Measurements from ENCODE around the gene PILRA. TPM values are rescaled to one million over a fixed set of nuclear protein-coding genes. Genes with fewer than 3 reads are reported as not detected.
A peak's percentile ranks its signal among the peaks of the same experiment; 100 is the strongest.

The PILRA gene
- total and polyA plus RNA-seq, 2 of the 13 experiments (the other 11 are each of a cell fraction or from before 2014, with no cell fraction given): 0.13 to 1.3 TPM

DNA sequence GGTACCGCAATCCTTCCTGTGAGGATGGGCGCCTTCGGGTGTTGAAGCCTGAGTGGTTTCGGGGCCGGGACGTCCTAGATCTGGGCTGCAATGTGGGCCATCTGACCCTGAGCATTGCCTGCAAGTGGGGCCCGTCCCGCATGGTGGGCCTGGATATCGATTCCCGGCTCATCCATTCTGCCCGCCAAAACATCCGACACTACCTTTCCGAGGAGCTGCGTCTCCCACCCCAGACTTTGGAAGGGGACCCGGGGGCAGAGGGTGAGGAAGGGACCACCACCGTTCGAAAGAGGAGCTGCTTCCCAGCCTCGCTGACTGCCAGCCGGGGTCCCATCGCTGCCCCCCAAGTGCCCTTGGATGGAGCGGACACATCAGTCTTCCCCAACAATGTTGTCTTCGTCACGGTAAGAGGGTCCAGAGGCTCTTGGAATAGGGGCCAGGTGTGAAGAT lies 58.0 kb downstream of the PILRA start:
- Histone ChIP-seq H3K4me2 (ENCODE audit: low read depth, low read length) (peak overlapping the region; percentile 94), H3K4me1 (ENCODE audit: insufficient read depth, low read length) (peaks cover 56% of the 10 kb centered on the region), H3K9me3 (ENCODE audit: low read length) (no peaks in the 10 kb centered on the region), H3K9ac (ENCODE audit: insufficient read depth, low read depth, low read length) (peak overlapping the region; percentile 98; the same call in 1 of the 2 replicates), H3K79me2 (ENCODE audit: insufficient read depth, low read length) (peaks cover 37% of the 10 kb centered on the region), H3K36me3 (replicated peaks in 1 of 2; ENCODE audit: control insufficient read depth in 1 of 2, insufficient read depth in 2 of 2, low read length in 2 of 2) (peaks cover 5 to 30% of the 10 kb centered on the region in 2 experiments), H4K20me1 (ENCODE audit: insufficient read depth, low read length) (no peaks in the 10 kb centered on the region; the same call in 1 of the 2 replicates), H3K4me3 (replicated peaks in 1 of 3; ENCODE audit: insufficient read depth in 1 of 3, low read depth in 2 of 3, low read length in 3 of 3) (peak overlapping the region; percentile 75 to 87 (median 83); a peak in 3 of 6 replicates), H3K27me3 (ENCODE audit: control insufficient read depth in 1 of 2, insufficient read depth in 2 of 2, low read length in 2 of 2) (no peaks in the 10 kb centered on the region; a peak in 1 of 5 replicates), H3K27ac (ENCODE audit: extremely low read length, insufficient read depth, low read length) (peak overlapping the region; percentile 36), H2AFZ (ENCODE audit: low read length) (no peak overlapping the region)
- intact Hi-C loops (cut with micrococcal nuclease; ENCODE audit: unreplicated experiment) (no loop called here), in situ Hi-C loops (cut with HindIII; ENCODE audit: extremely low pct_ligation_motif_present, low pct_unique_long_range_greater_than_20kb) (no loop called here)
- BruUV-seq (replicated peaks): no TSS peak
- CTCF ChIA-PET (ENCODE audit: low intra/inter-chr PET ratio, low total read pairs): no interaction called here
- no peak for DNase-seq (ENCODE audit: low spot score)
- POLR2A ChIA-PET: interaction anchor here (0.8 to 4.8 kb wide), 2 partner anchors 8 to 14 kb away, joined by 6 to 199 read pairs; no protein-coding TSS in a partner anchor
- WGBS (ENCODE audit: low lambda C conversion rate): 93% methylated on average over 7 of the region's 23 CpGs
- no peak for ATAC-seq
- TF ChIP-seq ZNF605 (CRISPR knock-in tag; IDR thresholded peaks at IDR 0.05): no peak
- TF ChIP-seq ETV5 (CRISPR knock-in tag; IDR thresholded peaks at IDR 0.05; ENCODE audit: borderline replicate concordance): no peak
- TF ChIP-seq MTA3 (CRISPR knock-in tag; IDR thresholded peaks at IDR 0.05): no peak
- TF ChIP-seq POLR2G (IDR thresholded peaks at IDR 0.05; ENCODE audit: low read depth, low read length): 0 out of 2 replicates have a peak, but pooled peaks have one; percentile 10
- no peak for TF ChIP-seq HOXA5 (CRISPR knock-in tag; IDR thresholded peaks at IDR 0.05)
- peak; percentile 60 for TF ChIP-seq RBFOX2 (IDR thresholded peaks at IDR 0.05; ENCODE audit: low read depth, low read length)
- 0 out of 2 replicates have a peak, but pooled peaks have one; percentile 19 for TF ChIP-seq ZNF687 (CRISPR knock-in tag; IDR thresholded peaks at IDR 0.05)
- no peak for TF ChIP-seq ZNF616 (CRISPR knock-in tag; IDR thresholded peaks at IDR 0.05; ENCODE audit: low read depth)
- no peak for TF ChIP-seq ZFP36L1 (CRISPR knock-in tag; IDR thresholded peaks at IDR 0.05)
- 0 out of 2 replicates have a peak, but pooled peaks have one; percentile 18 for TF ChIP-seq ZFP90 (CRISPR knock-in tag; IDR thresholded peaks at IDR 0.05; ENCODE audit: borderline replicate concordance)
- no peak for TF ChIP-seq NFKBIZ (CRISPR knock-in tag; IDR thresholded peaks at IDR 0.05)
- TF ChIP-seq AGO2 (optimal IDR thresholded peaks at IDR 0.05; ENCODE audit: low read depth, low read length): peak; percentile 90
- no peak for FAIRE-seq

Measured in HepG2 (cell line).